Ascending aorta (tissue), 2 donors: ENCODE measurements around the gene TMC8. TPM values are rescaled to one million over a fixed set of nuclear protein-coding genes. Genes with fewer than 3 reads are reported as not detected.

Source experiments
- DNase-seq, 2 donors: peaks; one replicate each; pipeline ENCODE4 v3.0.0-alpha.2; 2019; ENCODE audit warnings: low spot score in 2 of 2
- H3K27ac ChIP-seq, 2 donors: fragments of 200-600 bp; sonication (generic); one replicate each; pipeline ENCODE4 v1.5.1; 2016 to 2017; ENCODE audit warnings: mild to moderate bottlenecking in 1 of 2
- H3K27me3 ChIP-seq: fragments of 200-600 bp; sonication (generic); one replicate; pipeline ENCODE4 v1.5.1; 2017
- H3K36me3 ChIP-seq, 2 donors: fragments of 200-600 bp; sonication (generic); one replicate each; pipeline ENCODE4 v1.5.1; 2016
- H3K4me1 ChIP-seq, 2 donors: fragments of 200-600 bp; sonication (generic); one replicate each; pipeline ENCODE4 v1.5.1; 2016 to 2017; ENCODE audit warnings: mild to moderate bottlenecking in 1 of 2
- H3K4me3 ChIP-seq, 2 donors: fragments of 200-600 bp; sonication (generic); one replicate each; pipeline ENCODE4 v1.5.1; 2016 to 2017; ENCODE audit warnings: mild to moderate bottlenecking in 1 of 2
- H3K9me3 ChIP-seq, 2 donors: fragments of 200-600 bp; sonication (generic); one replicate each; pipeline ENCODE4 v1.5.1; 2016
- CTCF ChIP-seq, 3 experiments: fragments of 200-600 bp in 2 of 3; fragments of 450-650 bp in 1 of 3; sonication (generic) in 2 of 3; IDR thresholded peaks; one replicate each; pipeline ENCODE4 v1.5.1; 2016 to 2019; ENCODE audit warnings: antibody characterized with exemption in 3 of 3, mild to moderate bottlenecking in 1 of 3, moderate library complexity in 1 of 3
- intact Hi-C: fragments of 100-400 bp; cut with DNase I; formaldehyde crosslinking; loops from one replicate; pipeline ENCODE4 v1.15.1; 2023
- total RNA-seq: library from RNA; depleted of rRNA; stranded (reverse); fragments of >200 nt; gene quantifications from one replicate; pipeline ENCODE4 v1.1.0, GENCODE V29; 2016

The TMC8 gene
- total RNA-seq, 1 donor from 2014 or later = 9.6 TPM

- Histone ChIP-seq H3K9me3 (no peaks in the 10 kb centered on the region), H3K36me3 (peaks cover 3% of the 10 kb centered on the region in 2 donors), H3K4me1 (peaks cover 13 to 24% of the 10 kb centered on the region in 2 donors), H3K27ac (no peak overlapping the region), H3K4me3 (peak overlapping the region; percentile 50 to 62), H3K27me3 (no peaks in the 10 kb centered on the region)
- no peak for DNase-seq
- no peak for TF ChIP-seq CTCF (IDR thresholded peaks at IDR 0.05)
- intact Hi-C loops = no loop called here
Observed at GRCh38 chr17:78185981-78186691, 55.6 kb downstream of the TMC8 start.

GRCh38 chr17:78186692-78187595, 56.4 kb downstream of the TMC8 start, which contains the start of the genes AFMID and TK1:
Gene AFMID, plus strand, starts transcription at chr17:78187362. Its CDS starts 9 bp downstream, at chr17:78187371.
Gene TK1, minus strand, starts transcription at chr17:78187052. Its CDS starts 58 bp downstream, at chr17:78186994.
- DNase-seq = peak; percentile 83 to 98
- H3K9me3 ChIP-seq = no peaks in the 10 kb centered on the region
- peaks cover 3 to 11% of the 10 kb centered on the region in 2 donors for H3K36me3 ChIP-seq
- H3K27me3 ChIP-seq = no peaks in the 10 kb centered on the region
- peak within 1 kb of the TSS; percentile 1 to 65 for H3K27ac ChIP-seq
- TF ChIP-seq CTCF (IDR thresholded peaks at IDR 0.05) = peak; percentile 81 to 90 (median 85)
- intact Hi-C loops = loop anchor here (1.0 kb wide), 1 partner anchor 19 kb away; the partner anchor contains the start of gene SYNGR2
- peaks cover 13 to 22% of the 10 kb centered on the region in 2 donors for H3K4me1 ChIP-seq
- peak within 1 kb of the TSS; percentile 50 to 62 for H3K4me3 ChIP-seq

Other genes starting within 250 kb of the TMC8 start
- gene TNRC6C, start 172.1 kb upstream of the TMC8 start, total RNA-seq = 25.8 TPM
- gene TMC6, start 2.0 kb upstream of the TMC8 start, total RNA-seq = 173 TPM
- not detected for gene C17orf99, start 15.6 kb downstream of the TMC8 start, total RNA-seq
- 115 TPM for gene SYNGR2, start 37.8 kb downstream of the TMC8 start, total RNA-seq
- gene TK1, start 56.3 kb downstream of the TMC8 start, total RNA-seq = not detected
- gene AFMID, start 56.6 kb downstream of the TMC8 start, total RNA-seq = 107 TPM
- 0.11 TPM for gene BIRC5, start 83.5 kb downstream of the TMC8 start, total RNA-seq
- not detected for gene TMEM235, start 100.9 kb downstream of the TMC8 start, total RNA-seq
- gene SOCS3, start 229.3 kb downstream of the TMC8 start, total RNA-seq = 620 TPM
- gene PGS1, start 247.9 kb downstream of the TMC8 start, total RNA-seq = 41.8 TPM